ENCODE measurements around the gene NOL3.

GRCh38 chr16:67202956-67203493, 32.7 kb downstream of the NOL3 start:
- TF ChIP-seq CTCF (IDR thresholded peaks at IDR 0.05; ENCODE audit: low read length) (no peak), EZH2 (optimal IDR thresholded peaks at IDR 0.05; ENCODE audit: low read depth, low read length) (no peak), EZH2phosphoT487 (IDR thresholded peaks at IDR 0.05; ENCODE audit: low read length) (no peak)
